Endothelial cell (in vitro differentiated cells): Measurements from ENCODE around the gene KRT71. TPM values are rescaled to one million over a fixed set of nuclear protein-coding genes. Genes with fewer than 3 reads are reported as not detected.

Source experiments
- DNase-seq: peaks from one replicate; pipeline ENCODE4 v3.0.0; 2021; ENCODE audit warnings: low spot score
- H3K27ac Mint-ChIP-seq: one replicate; pipeline ENCODE4 v1.8.0; 2021; ENCODE audit warnings: mixed read lengths, inconsistent platforms; ENCODE audit not compliant: unreplicated experiment
- H3K27me3 Mint-ChIP-seq: one replicate; pipeline ENCODE4 v1.8.0; 2021; ENCODE audit warnings: mild to moderate bottlenecking, moderate library complexity, mixed read lengths, inconsistent platforms; ENCODE audit not compliant: unreplicated experiment
- H3K36me3 Mint-ChIP-seq: one replicate; pipeline ENCODE4 v1.8.0; 2021; ENCODE audit warnings: mild to moderate bottlenecking, low read depth, mixed read lengths, inconsistent platforms; ENCODE audit not compliant: unreplicated experiment
- H3K4me1 Mint-ChIP-seq: one replicate; pipeline ENCODE4 v1.8.0; 2021; ENCODE audit warnings: mild to moderate bottlenecking, mixed read lengths, inconsistent platforms; ENCODE audit not compliant: unreplicated experiment
- H3K4me3 Mint-ChIP-seq: one replicate; pipeline ENCODE4 v1.8.0; 2021; ENCODE audit warnings: mild to moderate bottlenecking, mixed read lengths, inconsistent platforms; ENCODE audit not compliant: unreplicated experiment
- H3K9me3 Mint-ChIP-seq: one replicate; pipeline ENCODE4 v1.8.0; 2021; ENCODE audit warnings: mixed read lengths, inconsistent platforms; ENCODE audit not compliant: unreplicated experiment
- CTCF ChIP-seq: fragments of 200-600 bp; sonication (generic); IDR thresholded peaks from one replicate; pipeline ENCODE4 v1.5.0; 2021; ENCODE audit warnings: antibody characterized with exemption; ENCODE audit not compliant: unreplicated experiment
- total RNA-seq: library from RNA; stranded (reverse); fragmentation: NEBNext Ultra II Directional; extraction: Animal tissue kit (Norgen Biotek cat#: 25700); gene quantifications from one replicate; pipeline ENCODE4 v1.2.1, GENCODE V29; 2021; ENCODE audit not compliant: unreplicated experiment

Gene KRT71
- total RNA-seq, 1 donor from 2014 or later: not detected

- Mint-ChIP-seq H3K27me3 (peaks cover 6% of the 10 kb centered on the region), H3K27ac (no peak overlapping the region), H3K4me3 (no peak overlapping the region), H3K4me1 (no peaks in the 10 kb centered on the region), H3K9me3 (no peaks in the 10 kb centered on the region), H3K36me3 (no peaks in the 10 kb centered on the region)
- no peak for TF ChIP-seq CTCF
- no peak for DNase-seq
Observed at GRCh38 chr12:52528641-52529143, 24.3 kb downstream of the KRT71 start.

- Mint-ChIP-seq H3K36me3 (no peaks in the 10 kb centered on the region), H3K4me3 (no peak overlapping the region), H3K27ac (no peak overlapping the region), H3K27me3 (peaks cover 4% of the 10 kb centered on the region), H3K4me1 (no peaks in the 10 kb centered on the region), H3K9me3 (no peaks in the 10 kb centered on the region)
- TF ChIP-seq CTCF: no peak
- no peak for DNase-seq
Observed at GRCh38 chr12:52527121-52527800, 25.7 kb downstream of the KRT71 start.

GRCh38 chr12:52526511-52526951, 26.4 kb downstream of the KRT71 start:
- no peak for TF ChIP-seq CTCF
- DNase-seq: no peak
- Mint-ChIP-seq H3K36me3 (no peaks in the 10 kb centered on the region), H3K4me3 (no peak overlapping the region), H3K9me3 (no peaks in the 10 kb centered on the region), H3K4me1 (no peaks in the 10 kb centered on the region), H3K27ac (no peak overlapping the region), H3K27me3 (peaks cover 4% of the 10 kb centered on the region)

- Mint-ChIP-seq H3K27me3 (peaks cover 4% of the 10 kb centered on the region), H3K27ac (no peak overlapping the region), H3K36me3 (no peaks in the 10 kb centered on the region), H3K4me3 (no peak overlapping the region), H3K4me1 (no peaks in the 10 kb centered on the region), H3K9me3 (no peaks in the 10 kb centered on the region)
- DNase-seq: no peak
- TF ChIP-seq CTCF: no peak
Observed at GRCh38 chr12:52525661-52526499, 27.1 kb downstream of the KRT71 start.
